Natural killer cell (primary cell): Measurements from ENCODE around the gene FMN1. TPM values are rescaled to one million over a fixed set of nuclear protein-coding genes. Genes with fewer than 3 reads are reported as not detected.

Experiments
- ATAC-seq, 3 donors: fragments of 150-1000 bp in 2 of 3; fragments of 200-7000 bp in 1 of 3; cut with Tn5 transposase; 1 replicate in 1 of 3; 2 replicates in 2 of 3; pipeline ENCODE4 v1.10.0; 2021; ENCODE audit warnings: mild to moderate bottlenecking in 2 of 3, moderate library complexity in 2 of 3
- DNase-seq, 2 donors: peaks; one replicate each; pipeline versions ENCODE4 v3.0.0 to v3.0.0-alpha.2; 2013 to 2021; ENCODE audit warnings: mixed read lengths in 1 of 2
- H3K27ac ChIP-seq: one replicate; pipeline ENCODE4 v1.5.1; 2013; ENCODE audit warnings: mild to moderate bottlenecking, low read length
- H3K27me3 ChIP-seq: one replicate; pipeline ENCODE4 v1.6.1; 2013; ENCODE audit warnings: low read length; ENCODE audit not compliant: control insufficient read depth, insufficient read depth
- H3K36me3 ChIP-seq: one replicate; pipeline ENCODE4 v1.6.1; 2013; ENCODE audit warnings: low read length; ENCODE audit not compliant: control insufficient read depth, insufficient read depth
- H3K4me1 ChIP-seq: one replicate; pipeline ENCODE4 v1.6.1; 2013; ENCODE audit warnings: low read length; ENCODE audit not compliant: control insufficient read depth, insufficient read depth
- H3K4me3 ChIP-seq: one replicate; pipeline ENCODE4 v1.5.1; 2013; ENCODE audit warnings: low read length
- H3K9me3 ChIP-seq: one replicate; pipeline ENCODE4 v1.6.1; 2013; ENCODE audit warnings: low read length; ENCODE audit not compliant: control insufficient read depth, insufficient read depth
- H3K27ac Mint-ChIP-seq, 2 donors: one replicate each; pipeline ENCODE4 v1.8.0; 2022; ENCODE audit warnings: mild to moderate bottlenecking in 2 of 2, mixed read lengths in 2 of 2, moderate library complexity in 1 of 2
- H3K27me3 Mint-ChIP-seq, 2 donors: one replicate each; pipeline ENCODE4 v1.8.0; 2022; ENCODE audit warnings: low read depth in 2 of 2, mixed read lengths in 2 of 2
- H3K36me3 Mint-ChIP-seq: one replicate; pipeline ENCODE4 v1.8.0; 2022; ENCODE audit warnings: mixed read lengths
- H3K4me1 Mint-ChIP-seq, 2 donors: one replicate each; pipeline ENCODE4 v1.8.0; 2022; ENCODE audit warnings: mixed read lengths in 2 of 2
- H3K4me3 Mint-ChIP-seq: one replicate; pipeline ENCODE4 v1.8.0; 2022; ENCODE audit warnings: mild to moderate bottlenecking, moderate library complexity, mixed read lengths
- H3K9me3 Mint-ChIP-seq, 2 donors: one replicate each; pipeline ENCODE4 v1.8.0; 2022; ENCODE audit warnings: mixed read lengths in 2 of 2
- WGBS: methylation state at CpG from one replicate; pipeline ENCODE4 v1.1.7; 2013; ENCODE audit warnings: missing lambda C conversion rate; ENCODE audit not compliant: insufficient coverage; 5-methylcytosine and 5-hydroxymethylcytosine counted together
- intact Hi-C: fragments of 100-400 bp; cut with micrococcal nuclease; formaldehyde crosslinking; loops from one replicate; pipeline ENCODE4 v1.14.2; 2022
- total RNA-seq, 4 donors: library from RNA; stranded (reverse); fragments of 120-200 nt in 1 of 4; gene quantifications; one replicate each; pipeline versions ENCODE4 v1.2.3 to v1.2.4, GENCODE V29; 2013 to 2022
- TF ChIP-seq, protein P1 (sequence below): fragments of 200-600 bp; IDR thresholded peaks from one replicate; pipeline ENCODE4 v1.8.0; 2022; ENCODE audit warnings: antibody characterized with exemption

FMN1 gene
- total RNA-seq, 3 donors from 2014 or later (not counting 1 experiment from before 2014, with no cell fraction given) = 2.0 to 19.2 (median 2.2) TPM

GRCh38 chr15:32716915-32717425 lies 477.5 kb downstream of the FMN1 start:
- 2% methylated on average over 21 of the region's 21 CpGs for WGBS
- H3K4me1 Mint-ChIP-seq = peaks cover 7 to 15% of the 10 kb centered on the region in 2 donors
- ATAC-seq = no peak

DNA sequence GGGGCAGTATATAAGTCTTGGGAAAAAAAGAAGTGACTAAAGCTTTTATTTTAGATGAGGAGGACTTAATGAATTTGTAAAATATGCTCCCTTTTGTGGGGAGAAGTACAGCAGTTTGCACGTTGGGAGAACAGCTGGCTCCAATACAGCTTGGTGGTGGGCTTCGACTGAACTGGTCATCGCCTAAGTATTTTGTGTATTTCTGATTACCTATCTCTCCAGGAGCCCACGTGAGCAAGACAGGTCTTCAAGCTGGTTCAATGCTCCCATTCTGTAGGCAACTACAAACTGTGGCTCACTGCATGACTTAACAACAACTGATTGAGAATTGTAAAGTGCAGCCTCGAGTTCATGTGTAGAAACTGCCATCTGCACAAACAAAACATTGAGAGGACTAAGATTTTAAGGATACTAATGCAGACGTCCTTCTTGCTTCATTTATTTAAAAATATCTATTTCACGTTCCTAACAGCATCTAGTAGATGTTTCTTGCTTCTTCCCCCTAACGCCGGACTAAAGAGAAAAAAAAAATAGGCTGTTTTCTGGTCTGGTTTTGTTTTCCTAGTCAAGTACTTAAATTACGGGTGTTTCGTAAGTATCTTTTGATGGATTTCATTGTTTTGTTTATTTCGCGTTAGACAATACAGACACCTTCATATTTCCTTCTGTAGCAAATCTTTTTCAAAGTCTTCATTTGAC lies 478.1 kb downstream of the FMN1 start:
- ATAC-seq = no peak
- Mint-ChIP-seq H3K4me3 (no peak overlapping the region), H3K27me3 (peaks cover 55 to 61% of the 10 kb centered on the region in 2 donors), H3K36me3 (no peaks in the 10 kb centered on the region), H3K27ac (no peak overlapping the region), H3K9me3 (no peaks in the 10 kb centered on the region), H3K4me1 (peaks cover 7 to 15% of the 10 kb centered on the region in 2 donors)
- TF ChIP-seq, protein P1, sequence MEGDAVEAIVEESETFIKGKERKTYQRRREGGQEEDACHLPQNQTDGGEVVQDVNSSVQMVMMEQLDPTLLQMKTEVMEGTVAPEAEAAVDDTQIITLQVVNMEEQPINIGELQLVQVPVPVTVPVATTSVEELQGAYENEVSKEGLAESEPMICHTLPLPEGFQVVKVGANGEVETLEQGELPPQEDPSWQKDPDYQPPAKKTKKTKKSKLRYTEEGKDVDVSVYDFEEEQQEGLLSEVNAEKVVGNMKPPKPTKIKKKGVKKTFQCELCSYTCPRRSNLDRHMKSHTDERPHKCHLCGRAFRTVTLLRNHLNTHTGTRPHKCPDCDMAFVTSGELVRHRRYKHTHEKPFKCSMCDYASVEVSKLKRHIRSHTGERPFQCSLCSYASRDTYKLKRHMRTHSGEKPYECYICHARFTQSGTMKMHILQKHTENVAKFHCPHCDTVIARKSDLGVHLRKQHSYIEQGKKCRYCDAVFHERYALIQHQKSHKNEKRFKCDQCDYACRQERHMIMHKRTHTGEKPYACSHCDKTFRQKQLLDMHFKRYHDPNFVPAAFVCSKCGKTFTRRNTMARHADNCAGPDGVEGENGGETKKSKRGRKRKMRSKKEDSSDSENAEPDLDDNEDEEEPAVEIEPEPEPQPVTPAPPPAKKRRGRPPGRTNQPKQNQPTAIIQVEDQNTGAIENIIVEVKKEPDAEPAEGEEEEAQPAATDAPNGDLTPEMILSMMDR = no peak
- Histone ChIP-seq H3K36me3 (no peaks in the 10 kb centered on the region), H3K9me3 (no peaks in the 10 kb centered on the region), H3K4me1 (peaks cover 13% of the 10 kb centered on the region), H3K27ac (no peak overlapping the region), H3K27me3 (peaks cover 27% of the 10 kb centered on the region), H3K4me3 (no peak overlapping the region)
- intact Hi-C loops = no loop called here
- 23% methylated on average over 8 of the region's 13 CpGs for WGBS
- no peak for DNase-seq

More at GRCh38 chr15:32716915-32717425, 477.5 kb downstream of the FMN1 start:
- H3K4me1 ChIP-seq = peaks cover 13% of the 10 kb centered on the region
- peaks cover 53 to 61% of the 10 kb centered on the region in 2 donors for H3K27me3 Mint-ChIP-seq
- no peak overlapping the region for H3K4me3 Mint-ChIP-seq
- no peak overlapping the region for H3K27ac Mint-ChIP-seq
- TF ChIP-seq, protein P1 = no peak
- no peaks in the 10 kb centered on the region for H3K9me3 ChIP-seq
- no peak overlapping the region for H3K27ac ChIP-seq
- peaks cover 27% of the 10 kb centered on the region for H3K27me3 ChIP-seq
- no peak overlapping the region for H3K4me3 ChIP-seq
- intact Hi-C loops = no loop called here
- no peak for DNase-seq
- H3K36me3 Mint-ChIP-seq = no peaks in the 10 kb centered on the region
- H3K36me3 ChIP-seq = no peaks in the 10 kb centered on the region
- no peaks in the 10 kb centered on the region for H3K9me3 Mint-ChIP-seq

Other genes with a start within 250 kb of the FMN1 start
- 1 to 10 TPM in 1 of 3 donors, under 1 TPM in 1, not detected in 1; 0.09 to 6.2 TPM for gene RYR3, start 116.3 kb upstream of the FMN1 start, total RNA-seq